GM12872 (cell line): ENCODE measurements around the gene G6PC1.

Experiments
- TF ChIP-seq, protein P1 (sequence below): IDR thresholded peaks from 3 replicates; pipeline ENCODE4 v1.5.1; 2011; ENCODE audit warnings: low read depth, mild to moderate bottlenecking, low read length, moderate library complexity; ENCODE audit not compliant: insufficient read depth

Gene G6PC1

DNA sequence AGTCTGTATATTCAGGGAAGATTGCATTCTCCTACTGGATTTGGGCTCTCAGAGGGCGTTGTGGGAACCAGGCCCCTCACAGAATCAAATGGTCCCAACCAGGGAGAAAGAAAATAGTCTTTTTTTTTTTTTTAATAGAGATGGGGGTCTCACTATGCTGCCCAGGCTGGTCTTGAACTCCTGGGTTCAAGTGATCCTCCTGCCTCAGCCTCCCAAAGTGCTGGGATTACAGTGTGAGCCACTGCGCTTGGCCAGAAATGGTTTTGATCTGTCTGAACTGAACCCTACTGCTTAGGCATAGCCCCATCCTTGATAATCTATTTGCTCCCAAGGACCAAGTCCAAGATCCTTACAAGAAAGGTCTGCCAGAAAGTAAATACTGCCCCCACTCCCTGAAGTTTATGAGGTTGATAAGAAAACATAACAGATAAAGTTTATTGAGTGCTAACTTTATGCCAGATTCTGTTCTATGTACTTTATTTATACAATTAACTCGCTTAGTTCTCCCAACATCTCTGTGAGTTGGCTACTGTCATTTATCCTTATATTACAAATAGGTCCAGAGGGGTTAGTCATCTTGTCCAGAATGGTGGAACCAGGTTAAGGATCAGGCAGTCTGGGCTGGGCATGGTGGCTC lies 13.5 kb downstream of the G6PC1 start:
- TF ChIP-seq, protein P1, sequence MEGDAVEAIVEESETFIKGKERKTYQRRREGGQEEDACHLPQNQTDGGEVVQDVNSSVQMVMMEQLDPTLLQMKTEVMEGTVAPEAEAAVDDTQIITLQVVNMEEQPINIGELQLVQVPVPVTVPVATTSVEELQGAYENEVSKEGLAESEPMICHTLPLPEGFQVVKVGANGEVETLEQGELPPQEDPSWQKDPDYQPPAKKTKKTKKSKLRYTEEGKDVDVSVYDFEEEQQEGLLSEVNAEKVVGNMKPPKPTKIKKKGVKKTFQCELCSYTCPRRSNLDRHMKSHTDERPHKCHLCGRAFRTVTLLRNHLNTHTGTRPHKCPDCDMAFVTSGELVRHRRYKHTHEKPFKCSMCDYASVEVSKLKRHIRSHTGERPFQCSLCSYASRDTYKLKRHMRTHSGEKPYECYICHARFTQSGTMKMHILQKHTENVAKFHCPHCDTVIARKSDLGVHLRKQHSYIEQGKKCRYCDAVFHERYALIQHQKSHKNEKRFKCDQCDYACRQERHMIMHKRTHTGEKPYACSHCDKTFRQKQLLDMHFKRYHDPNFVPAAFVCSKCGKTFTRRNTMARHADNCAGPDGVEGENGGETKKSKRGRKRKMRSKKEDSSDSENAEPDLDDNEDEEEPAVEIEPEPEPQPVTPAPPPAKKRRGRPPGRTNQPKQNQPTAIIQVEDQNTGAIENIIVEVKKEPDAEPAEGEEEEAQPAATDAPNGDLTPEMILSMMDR = no peak

DNA sequence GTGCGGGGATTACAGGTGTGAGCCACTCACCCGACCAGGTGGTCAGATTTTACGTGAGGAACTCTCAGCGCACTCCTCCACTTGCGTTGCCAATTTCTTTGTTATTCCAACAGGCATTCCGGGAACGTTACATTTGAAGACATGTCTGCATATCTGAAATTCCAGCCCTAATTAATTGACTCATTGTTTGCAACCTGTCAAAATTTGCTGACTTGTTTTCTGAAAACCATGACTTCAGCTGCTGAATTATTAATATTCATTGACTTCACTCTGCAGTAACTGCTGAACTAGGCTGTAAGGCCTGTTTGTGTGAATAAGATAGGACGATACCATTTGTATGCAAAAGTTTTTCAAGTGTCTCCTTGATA lies 16.6 kb downstream of the G6PC1 start:
- TF ChIP-seq, protein P1 = no peak

DNA sequence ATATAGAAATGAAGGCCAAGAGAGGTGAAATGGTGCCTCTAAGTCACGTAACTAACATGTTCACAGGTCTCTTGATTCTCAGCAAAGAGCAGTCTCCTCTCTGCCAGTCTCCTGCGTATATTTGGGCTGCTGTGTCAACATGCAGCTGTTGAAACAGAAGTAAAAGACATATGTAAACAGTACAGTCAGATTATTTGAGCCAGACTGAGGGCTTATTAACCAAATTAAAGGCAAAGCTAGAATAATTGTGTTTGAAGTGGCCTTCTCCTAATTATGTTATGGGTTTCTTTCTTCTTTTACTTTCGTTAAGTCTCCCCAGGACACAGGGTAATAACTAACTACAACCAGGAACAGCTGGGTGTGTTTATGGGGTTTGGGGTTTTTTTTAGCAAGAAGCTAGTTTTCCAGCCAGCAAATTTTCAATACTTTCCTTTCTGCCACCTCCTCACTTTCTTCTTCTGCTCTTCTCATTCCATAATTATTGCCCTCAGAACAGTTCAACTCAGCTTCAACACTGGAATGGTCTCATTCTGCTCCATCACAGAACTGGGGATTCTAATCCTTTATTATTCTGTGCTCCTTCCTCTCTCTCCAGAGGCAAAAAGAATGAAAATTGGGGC lies 18.4 kb downstream of the G6PC1 start:
- TF ChIP-seq, protein P1 = no peak

DNA sequence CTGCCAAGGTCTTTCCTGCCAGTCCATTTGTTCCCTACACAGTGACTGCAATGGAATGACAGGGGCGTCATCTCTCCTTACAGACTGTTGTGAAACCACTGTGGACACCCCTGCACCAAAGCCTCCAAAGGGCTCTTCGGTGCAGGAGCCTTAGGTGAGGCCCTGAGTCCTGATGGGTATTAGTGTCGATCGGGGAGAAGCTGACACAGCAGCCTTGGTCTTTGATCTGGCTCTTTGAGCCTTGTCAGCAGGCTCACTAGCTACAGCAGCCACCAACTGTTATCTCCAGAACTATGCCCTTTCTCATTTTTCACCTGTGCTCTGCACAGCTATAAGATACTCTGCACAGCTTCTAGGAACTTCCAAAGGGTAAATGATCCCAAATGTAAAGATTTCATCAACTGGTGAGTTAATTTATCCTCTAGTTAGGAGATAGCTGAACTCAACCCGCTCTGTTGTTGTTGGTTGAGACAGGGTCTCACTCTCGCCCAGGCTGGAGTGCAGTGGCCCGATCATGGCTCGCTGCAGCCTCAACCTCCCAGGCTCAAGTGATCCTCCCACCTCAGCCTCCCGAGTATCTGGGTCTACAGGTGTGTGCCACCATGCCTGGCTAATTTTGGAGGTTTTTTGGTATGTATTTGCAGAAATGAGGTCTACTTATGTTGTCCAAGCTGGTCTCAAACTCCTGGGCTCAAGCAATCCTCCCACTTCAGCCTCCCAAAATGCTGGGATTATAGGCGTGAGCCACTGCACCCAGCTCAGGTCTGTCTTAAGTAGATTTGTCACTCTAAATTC lies 19.7 kb downstream of the G6PC1 start:
- TF ChIP-seq, protein P1 = no peak

DNA sequence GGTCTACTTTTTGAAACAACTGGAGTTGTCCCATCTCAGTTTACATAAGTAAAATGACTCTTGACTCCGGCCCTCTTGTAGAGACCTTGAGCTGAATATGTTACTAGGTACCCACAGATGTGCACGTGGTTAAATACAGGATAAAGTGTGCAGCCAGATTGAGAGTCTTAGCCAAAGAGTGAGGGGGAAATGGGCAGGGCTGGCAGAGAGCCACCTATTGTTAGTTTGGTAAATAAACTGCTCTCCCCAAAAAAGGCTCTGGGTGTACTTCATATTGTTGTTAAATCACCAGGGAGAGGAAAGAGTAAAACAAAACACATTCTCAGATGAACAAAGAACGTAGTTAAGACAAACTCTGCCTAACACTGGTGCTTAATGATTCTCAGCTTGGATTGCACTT lies 20.3 kb downstream of the G6PC1 start:
- TF ChIP-seq, protein P1 = no peak

DNA sequence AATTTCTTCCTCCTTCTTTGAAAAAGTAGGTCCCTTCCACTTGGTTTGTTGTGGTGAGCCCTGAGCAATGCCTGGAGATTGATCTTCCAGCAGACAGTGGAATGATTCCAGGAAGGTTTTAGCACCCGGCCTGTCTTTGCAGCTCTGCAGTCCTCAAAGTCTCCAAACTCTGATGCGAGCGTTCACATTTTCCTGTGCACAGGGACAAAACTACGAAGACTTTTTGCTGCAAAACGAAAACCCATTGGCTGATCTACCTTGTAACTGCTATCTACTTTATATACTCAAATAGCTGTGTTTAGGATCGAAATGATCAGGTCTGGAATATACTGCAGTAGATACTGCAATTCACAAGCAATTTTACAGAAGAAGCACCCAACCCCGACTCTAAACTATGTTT lies 21.7 kb downstream of the G6PC1 start:
- TF ChIP-seq, protein P1 = no peak

DNA sequence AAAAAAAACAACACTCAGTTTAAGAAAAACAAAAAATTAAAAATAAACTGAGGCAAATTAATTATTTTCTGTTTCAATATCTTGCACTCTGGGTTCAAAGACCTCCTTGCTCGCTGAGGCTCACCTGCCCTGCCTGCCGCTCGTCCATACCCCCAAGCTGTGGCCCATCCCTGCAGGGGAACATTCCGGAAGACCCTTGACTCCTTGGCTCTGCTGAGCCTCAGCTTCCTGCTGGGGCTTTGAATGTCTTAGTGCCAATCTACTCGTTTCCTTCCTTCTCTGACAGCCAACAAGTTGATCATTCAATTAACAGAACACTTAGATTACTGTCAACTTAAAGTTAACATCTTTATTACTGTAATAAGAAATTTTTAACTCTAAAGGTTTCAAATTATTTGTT lies 24.3 kb downstream of the G6PC1 start:
- TF ChIP-seq, protein P1 = no peak
